Retinal pigment epithelial cell (primary cell): Measurements from ENCODE around the gene RPS19BP1.
"Not testable (repeated sequence)": the region's sequence is repeated elsewhere in the genome, so short reads cannot be mapped to it uniquely, and the experiment has no call there.

ENCODE experiments used
- DNase-seq: peaks from one replicate; pipeline ENCODE4 v3.0.0-alpha.2; 2010; ENCODE audit warnings: low read depth
- H3K4me3 ChIP-seq: 2 replicates; pipeline ENCODE4 v1.5.1; 2011; ENCODE audit warnings: mild to moderate bottlenecking, low read length, control low read depth, moderate library complexity
- CTCF ChIP-seq: conservative IDR thresholded peaks from 2 replicates; pipeline ENCODE4 v1.5.1; 2011; ENCODE audit warnings: low read depth, low read length, control low read depth, inconsistent platforms

RPS19BP1 gene

GRCh38 chr22:39511226-39511625 is 21.3 kb downstream of the RPS19BP1 start:
- no peak overlapping the region for H3K4me3 ChIP-seq
- TF ChIP-seq CTCF = no peak
- no peak for DNase-seq

DNA sequence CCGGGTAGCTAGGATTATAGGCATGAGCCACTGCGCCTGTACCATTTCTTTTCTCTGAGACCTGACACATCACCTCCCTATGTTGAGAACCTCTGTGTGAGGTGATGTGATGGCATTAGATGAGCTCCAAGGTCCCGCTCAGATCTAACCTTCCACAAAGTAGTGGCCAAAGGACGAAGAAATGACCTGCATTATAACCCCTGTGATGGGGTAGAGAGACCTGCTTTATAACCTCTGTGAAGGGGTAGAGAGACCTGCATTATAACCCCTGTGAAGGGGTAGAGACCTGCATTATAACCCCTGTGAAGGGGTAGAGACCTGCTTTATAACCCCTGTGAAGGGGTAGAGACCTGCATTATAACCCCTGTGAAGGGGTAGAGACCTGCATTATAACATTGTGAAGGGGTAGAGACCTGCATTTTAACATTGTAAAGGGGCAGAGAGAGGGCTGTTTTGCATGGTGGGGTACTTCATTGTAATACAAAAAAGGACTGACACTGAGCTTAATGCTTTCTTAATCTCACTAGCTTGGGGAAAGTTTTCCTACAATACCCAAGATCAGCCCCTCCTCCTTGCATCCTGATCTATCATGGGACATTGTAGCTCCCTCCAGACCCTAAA is 21.9 kb downstream of the RPS19BP1 start:
- TF ChIP-seq CTCF = no peak
- H3K4me3 ChIP-seq = no peak overlapping the region
- DNase-seq = no peak

DNA sequence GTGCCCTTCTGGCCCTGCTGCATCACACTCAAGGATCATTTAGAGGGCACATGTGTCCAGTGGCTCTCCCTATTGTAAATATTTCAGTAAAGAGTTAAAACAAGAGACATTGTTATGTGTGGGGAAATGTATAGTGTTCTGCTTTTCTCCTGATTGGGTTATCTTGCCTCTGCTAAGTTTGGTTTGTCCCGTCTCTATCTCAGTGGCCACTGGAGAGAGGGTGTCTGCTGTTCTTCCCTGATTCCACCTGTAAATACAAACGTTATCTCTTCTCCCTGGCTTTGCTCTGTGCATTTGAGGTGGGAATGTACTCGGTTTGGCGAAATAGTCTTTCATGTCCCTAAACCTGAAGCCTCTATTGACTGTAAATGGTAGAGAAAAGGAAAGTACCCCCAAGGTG is 24.2 kb downstream of the RPS19BP1 start:
- no peak for DNase-seq
- H3K4me3 ChIP-seq = no peak overlapping the region
- TF ChIP-seq CTCF = no peak

DNA sequence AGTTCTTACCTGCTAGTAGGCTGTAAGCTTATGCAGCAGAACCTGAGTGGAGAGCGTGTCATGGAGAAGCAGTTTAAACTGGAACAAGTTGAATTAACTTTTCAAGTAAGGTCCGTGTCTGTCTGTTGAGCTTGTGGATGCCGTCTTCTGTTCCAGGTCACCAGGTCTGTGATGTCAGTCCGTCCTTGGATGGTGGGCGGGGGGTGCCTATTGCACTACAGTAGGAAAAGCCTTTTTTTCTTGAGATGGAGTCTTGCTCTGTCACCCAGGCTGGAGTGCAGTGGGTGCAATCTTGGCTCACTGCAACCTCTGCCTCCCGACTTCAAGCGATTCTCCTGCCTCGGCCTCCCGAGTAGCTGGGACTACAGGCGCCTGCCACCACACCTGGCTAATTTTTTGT is 25.5 kb downstream of the RPS19BP1 start:
- not testable (repeated sequence) for DNase-seq

GRCh38 chr22:39504071-39504470 is 28.5 kb downstream of the RPS19BP1 start:
- no peak overlapping the region for H3K4me3 ChIP-seq
- TF ChIP-seq CTCF = no peak
- DNase-seq = no peak

More for the DNA sequence above, 25.5 kb downstream of the RPS19BP1 start:
- H3K4me3 ChIP-seq = not testable (repeated sequence)

DNA sequence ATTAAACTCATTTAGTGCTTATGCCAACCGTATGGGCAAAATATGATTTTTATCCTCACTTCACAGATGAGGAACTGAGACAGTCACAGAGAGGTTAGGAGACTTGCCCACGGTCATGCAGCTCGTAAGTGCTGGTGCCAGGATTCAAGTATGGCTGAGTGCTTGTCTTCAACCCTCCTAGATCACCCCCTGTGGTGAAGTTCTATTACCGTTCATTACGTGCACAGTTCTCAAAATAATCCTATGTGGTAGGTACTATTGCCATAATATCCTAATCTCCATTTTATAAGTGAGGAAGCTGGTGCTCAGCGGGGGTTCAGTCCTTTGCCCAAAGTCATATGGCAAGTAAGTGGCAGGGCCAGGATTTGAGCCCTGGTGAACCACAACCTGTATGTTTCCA is 28.9 kb downstream of the RPS19BP1 start:
- DNase-seq = no peak
- no peak overlapping the region for H3K4me3 ChIP-seq
- TF ChIP-seq CTCF = no peak

GRCh38 chr22:39502789-39503409 is 29.6 kb downstream of the RPS19BP1 start:
- TF ChIP-seq CTCF = no peak
- H3K4me3 ChIP-seq = peak overlapping the region; percentile 89
- DNase-seq = no peak
